HG03565 (cell line): ENCODE data around the gene NRSN1.
"Not testable (repeated sequence)": the region's sequence is repeated elsewhere in the genome, so short reads cannot be mapped to it uniquely, and the experiment has no call there.

ENCODE experiments used
- ATAC-seq: cut with Tn5 transposase; IDR thresholded peaks from one replicate; pipeline ENCODE4 v1.9.1; 2021; ENCODE audit warnings: mild to moderate bottlenecking, moderate library complexity; ENCODE audit not compliant: unreplicated experiment

NRSN1 gene

GRCh38 chr6:24140591-24140990 is 14.6 kb downstream of the NRSN1 start:
- no peak for ATAC-seq

DNA sequence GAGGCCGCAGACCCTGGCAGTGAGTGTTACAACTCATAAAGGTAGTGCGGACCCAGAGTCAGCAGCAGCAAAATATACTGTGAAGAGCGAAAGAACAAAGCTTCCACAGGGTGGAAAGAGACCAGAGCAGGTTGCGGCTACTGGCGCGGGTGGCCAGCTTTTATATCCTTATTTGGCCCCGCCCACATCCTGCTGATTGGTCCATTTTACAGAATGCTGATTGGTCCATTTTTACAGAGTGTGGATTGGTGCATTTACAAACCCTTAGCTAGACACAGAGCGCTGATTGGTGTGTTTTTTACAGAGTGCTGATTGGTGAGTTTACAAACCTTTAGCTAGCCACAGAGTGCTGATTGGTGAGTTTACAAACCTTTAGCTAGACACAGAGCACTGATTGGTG is 16.7 kb downstream of the NRSN1 start:
- ATAC-seq: not testable (repeated sequence)

- ATAC-seq: no peak
These were observed 19.7 kb downstream of the NRSN1 start for GRCh38 chr6:24145690-24146131.

DNA sequence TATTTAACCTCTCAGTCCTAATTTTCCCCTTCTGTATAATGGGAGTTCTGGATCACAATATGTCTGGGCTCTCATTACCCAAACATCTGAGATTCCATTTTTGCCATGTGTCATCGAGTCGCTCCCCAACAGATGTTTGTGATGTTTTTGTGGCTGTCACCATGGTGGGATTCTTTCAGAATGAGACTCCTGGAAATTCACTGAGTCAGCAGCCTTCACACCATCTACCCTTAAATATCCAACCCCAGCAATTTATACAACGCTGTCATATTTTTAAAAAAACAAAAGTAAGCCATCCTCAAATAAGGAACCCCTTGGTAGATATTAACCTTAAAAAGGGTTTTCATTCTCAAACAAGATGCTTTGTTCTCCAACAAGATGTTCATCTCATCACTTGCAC is 20.9 kb downstream of the NRSN1 start:
- ATAC-seq: no peak

GRCh38 chr6:24147511-24148153 is 21.6 kb downstream of the NRSN1 start:
- ATAC-seq: no peak

- no peak for ATAC-seq
These were observed 22.1 kb downstream of the NRSN1 start for GRCh38 chr6:24148154-24148570.

DNA sequence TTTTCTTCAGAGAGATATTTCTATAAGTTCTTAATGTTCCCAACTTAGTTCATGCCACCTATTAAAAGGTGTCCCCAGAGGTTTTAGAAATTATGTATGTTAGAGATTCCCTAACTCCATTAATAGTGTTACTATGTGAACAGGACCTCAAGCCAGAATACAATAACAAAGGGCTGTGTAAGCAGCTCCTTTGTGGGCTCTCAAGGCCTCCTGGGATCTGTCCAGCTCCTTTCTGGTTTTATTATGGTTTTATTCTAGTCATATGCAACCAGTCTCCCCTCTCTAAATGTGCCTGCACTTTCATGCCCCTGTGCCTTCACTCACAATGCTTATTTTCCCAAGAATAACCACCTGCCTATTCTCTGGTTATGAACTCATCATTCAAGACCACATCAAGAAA is 22.7 kb downstream of the NRSN1 start:
- ATAC-seq: no peak

GRCh38 chr6:24149296-24149695 is 23.3 kb downstream of the NRSN1 start:
- no peak for ATAC-seq

GRCh38 chr6:24149836-24150235 is 23.8 kb downstream of the NRSN1 start:
- no peak for ATAC-seq

GRCh38 chr6:24152014-24152413 is 26.0 kb downstream of the NRSN1 start:
- ATAC-seq: no peak

DNA sequence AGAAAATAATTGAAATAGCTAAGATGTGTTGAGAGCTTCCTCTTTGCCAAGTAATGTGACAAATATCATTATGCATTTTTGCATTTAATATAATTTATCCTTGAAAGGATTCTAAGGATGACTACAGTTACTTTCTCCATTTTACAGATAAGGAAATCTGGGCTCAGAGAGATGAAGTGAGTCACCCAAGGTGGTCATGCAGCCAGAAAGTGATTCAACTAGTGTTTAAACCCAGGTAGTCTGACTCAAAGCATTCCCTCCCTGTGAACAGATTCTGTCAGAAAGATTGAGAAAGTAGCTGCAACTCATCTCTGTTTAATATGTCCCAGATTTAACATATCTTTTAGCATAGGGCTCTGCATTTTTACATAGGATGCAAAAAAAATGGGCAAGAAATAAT is 28.1 kb downstream of the NRSN1 start:
- no peak for ATAC-seq

DNA sequence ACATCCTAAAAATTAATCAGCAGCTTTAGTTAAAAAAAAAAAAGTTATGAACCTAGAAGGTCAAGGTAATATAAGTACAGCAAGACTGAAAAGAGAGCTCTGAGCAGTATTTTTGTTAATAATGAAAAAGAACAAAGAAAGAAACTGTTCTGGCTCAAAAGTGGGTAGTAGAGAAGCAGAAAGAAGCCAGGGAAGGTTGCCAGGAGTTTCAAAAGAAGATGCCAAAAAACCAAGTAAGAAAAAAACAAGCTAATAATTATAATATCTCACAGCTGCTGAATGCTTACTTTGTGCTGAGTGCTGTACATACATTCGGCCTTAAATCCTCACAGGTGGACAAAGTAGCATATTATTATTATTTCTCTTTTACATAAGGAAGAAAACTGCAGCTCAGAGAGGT is 31.9 kb downstream of the NRSN1 start:
- ATAC-seq: no peak

DNA sequence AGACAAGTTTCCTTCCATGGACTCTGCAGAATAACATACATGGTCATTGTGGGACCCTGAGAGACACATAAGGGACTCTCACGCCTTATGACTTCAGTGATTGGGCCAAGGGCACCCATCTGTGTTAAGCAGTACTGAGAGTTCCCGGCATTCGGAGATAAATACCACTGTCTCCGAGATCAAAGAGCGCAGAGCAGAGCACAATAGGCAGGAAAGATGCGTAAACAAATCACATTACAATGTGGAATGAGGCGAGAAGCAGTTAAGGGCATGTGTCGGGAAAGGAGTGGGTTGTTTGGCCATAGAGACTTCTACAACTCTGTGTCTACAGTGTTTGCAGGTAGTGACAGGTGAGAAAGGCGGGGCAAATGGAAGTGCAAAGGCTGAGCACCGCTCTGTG is 57.6 kb downstream of the NRSN1 start:
- ATAC-seq: no peak

- ATAC-seq: no peak
These were observed 60.3 kb downstream of the NRSN1 start for GRCh38 chr6:24186349-24186748.

- no peak for ATAC-seq
These were observed 62.1 kb downstream of the NRSN1 start for GRCh38 chr6:24187965-24188577.

DNA sequence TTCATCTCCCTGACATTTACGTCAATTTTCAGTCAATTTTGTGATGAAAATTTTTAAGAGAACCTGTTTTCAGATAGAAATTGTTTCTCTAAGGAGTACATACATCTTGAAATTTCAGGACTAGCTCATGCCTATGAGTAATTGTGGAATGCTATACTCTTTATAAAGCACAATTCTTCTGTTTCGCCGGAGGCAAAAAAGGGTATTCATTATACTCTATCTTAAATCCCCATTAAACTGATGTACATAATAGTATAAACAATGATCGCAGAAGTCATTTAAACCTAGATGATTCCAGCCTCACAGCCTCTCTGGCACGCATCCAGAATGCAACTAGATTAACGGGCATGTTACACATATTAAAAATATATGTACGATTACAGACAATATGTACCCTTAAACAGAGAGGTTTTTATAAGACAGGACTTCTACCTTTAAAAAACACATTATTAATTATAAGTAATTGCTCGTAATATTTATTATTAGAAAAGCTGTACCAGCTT is 62.6 kb downstream of the NRSN1 start:
- no peak for ATAC-seq

- ATAC-seq: no peak
These were observed 65.3 kb downstream of the NRSN1 start for GRCh38 chr6:24191346-24191745.

DNA sequence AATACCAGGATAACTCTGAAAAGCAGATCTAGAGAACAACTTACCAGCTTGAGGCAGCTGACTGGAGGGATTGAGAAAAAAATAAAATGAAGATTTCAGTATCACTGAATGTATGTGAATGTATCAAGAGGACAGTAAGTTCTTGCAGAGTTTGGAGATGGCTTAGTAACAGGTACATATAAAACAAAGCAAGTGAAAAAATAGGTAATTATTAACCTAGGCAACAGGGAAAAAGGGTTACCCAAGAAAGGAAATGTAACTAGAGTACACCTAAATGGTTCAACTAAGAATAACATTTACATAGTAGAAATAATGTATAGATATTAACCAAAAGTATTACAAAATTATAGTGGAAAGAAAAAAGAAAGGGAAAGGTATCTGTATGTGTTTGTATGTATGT is 67.3 kb downstream of the NRSN1 start:
- ATAC-seq: no peak

DNA sequence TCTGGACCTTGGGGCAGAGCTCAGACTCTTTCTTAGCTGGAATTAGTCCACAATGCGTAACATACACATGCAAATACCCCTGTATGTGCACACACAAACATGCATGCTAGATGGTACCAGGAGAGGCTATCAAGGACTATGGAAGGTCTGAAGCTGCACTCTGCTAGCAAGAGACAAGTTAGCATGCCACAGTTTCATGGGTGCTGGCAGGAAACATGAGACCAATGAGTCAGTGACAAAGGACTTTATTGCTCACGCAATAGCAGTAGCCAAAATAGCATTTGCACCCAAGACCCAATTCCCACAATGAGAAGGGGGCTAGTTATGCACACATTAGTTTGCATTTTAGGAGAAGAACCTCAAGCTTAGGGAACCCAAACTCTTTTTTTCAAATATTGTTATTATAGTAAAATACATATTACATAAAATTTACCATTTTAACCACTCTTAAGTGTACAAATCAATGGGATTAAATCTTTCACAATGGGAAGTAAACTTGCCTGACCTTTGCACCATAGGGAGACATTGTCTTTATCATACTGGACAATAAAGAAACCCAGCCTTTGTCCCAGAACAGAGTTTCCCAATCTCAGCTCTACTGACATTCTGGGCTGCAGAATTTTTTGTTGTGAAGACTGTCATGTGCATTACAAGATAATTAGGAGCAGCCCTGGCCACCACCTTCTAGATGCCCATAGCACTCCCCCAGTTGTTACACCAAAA is 69.1 kb downstream of the NRSN1 start:
- no peak for ATAC-seq

- no peak for ATAC-seq
These were observed 70.0 kb downstream of the NRSN1 start for GRCh38 chr6:24195836-24196597.
